ENCODE results near the gene GALNT10.

Gene GALNT10

DNA sequence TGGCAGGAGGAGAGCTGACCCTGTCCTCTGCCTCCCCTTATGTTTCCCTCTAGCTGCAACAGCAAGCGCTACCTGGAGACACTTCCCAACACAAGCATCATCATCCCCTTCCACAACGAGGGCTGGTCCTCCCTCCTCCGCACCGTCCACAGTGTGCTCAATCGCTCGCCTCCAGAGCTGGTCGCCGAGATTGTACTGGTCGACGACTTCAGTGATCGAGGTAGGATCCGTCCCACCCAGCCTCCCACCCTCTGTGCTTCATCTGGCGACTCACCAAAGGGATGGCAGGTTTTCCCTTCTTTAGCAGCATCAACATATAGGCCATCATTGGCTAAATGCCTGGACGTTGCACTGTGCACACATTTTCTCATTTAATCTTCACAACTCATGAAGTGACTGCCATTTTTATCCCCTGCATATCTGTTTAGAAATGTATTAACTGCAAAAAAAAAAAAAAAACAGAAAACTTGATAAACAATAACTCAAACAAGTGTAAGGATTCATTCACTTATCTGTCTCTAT, 139.0 kb downstream of the GALNT10 start:
- FAIRE-seq: no peak

DNA sequence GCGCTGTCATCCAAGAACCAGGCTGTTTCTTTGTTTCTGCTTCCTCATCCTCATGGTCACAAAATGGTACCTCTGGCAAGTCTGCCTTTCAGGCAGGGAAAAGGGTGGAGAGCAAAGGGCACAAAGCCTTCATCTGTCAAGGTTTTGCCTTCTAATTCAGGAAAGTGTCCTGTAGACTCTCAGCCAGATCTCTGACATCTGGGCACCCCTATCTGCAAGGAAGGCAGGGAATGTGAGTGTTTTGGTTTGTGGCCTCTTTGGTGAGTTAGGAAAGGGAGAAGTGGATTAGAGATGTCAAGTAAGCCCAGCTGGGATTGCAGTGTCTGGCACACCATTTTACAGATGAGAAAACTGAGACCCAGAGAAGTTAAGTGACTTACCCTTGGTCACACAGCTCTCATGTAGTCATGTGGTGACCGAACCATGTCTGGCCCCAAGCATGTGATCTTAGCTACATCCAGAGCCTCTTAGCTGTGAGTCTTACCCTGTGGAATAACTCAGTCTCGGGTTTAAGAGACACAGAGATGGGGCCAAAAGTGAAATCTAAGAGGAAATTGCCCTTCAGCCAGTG, 139.6 kb downstream of the GALNT10 start:
- FAIRE-seq: no peak

DNA sequence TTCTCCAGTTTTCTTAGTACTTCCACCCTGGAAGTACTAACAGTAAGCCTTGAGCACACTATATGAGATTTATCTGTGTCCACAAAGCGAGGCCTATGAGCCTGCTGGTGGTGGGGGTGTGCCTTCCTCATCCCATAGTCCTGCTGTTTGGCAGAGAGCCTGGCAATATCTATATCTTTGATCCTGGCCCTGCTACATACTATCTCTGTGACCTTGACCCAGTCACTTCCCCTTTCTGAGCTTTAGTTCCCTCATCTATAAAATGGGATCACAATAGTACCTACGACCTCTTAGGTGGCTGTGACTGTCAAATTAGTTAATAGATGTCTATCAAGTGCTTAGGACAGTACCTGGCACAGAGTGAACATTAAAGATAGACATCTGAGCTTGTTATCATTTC, 140.7 kb downstream of the GALNT10 start:
- no peak for FAIRE-seq

DNA sequence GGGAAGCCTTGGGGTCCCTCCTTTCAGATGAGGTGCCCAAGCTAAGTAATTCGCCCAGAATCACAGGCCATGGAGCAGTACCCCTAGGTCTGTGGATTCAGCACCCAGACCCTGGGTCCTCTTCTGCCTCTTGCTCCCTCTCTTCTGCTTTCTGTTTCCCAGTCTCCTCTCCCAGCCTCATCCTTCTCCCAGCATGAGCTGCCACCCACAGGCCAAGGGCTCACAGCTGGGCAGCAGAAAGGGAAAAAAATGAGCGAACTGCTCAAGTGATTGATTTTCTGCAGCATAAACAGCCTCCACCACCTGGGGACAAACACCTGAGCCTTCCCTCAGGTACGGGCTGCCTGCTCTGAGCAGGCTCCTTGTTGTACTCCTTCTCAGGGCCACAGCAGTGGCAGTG, 141.4 kb downstream of the GALNT10 start:
- FAIRE-seq: no peak

DNA sequence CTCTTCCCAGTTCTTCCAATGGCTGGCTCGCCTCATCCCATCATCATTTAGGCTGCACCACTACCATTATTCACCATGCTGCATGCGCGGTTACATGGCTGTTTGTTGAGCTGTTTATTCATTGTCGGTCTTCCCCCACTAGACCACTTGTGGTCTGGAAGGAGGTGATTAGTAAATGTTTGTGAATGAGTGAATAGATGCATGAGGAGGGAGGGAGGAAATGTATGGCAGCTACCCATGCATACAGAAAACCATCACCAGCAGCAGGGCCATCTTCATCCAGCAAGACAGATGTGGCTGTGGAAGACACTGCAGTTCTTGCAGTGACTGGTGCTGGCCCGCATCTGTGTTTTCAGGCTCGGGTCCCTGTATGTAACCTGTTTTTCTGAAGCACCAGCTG, 141.9 kb downstream of the GALNT10 start:
- no peak for FAIRE-seq

DNA sequence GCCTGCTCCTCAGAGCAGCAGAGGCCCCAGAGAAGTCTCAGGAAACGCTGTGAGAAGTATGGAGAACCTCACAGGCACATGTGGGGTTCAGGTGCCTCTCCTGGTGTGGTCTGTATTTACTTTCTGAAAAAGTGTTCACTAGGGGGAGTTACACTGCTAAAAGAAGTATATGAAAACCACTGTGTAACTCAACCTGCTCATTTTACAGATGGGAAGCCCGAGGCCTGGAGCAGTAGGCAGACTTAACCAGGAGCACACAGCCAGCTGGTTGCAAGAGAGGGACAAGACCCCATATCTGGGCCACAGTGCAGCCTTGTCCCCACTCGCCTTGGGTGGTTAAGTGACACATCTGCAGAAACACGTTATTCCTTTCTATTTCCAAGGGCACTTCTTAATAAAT, 142.5 kb downstream of the GALNT10 start:
- no peak for FAIRE-seq

DNA sequence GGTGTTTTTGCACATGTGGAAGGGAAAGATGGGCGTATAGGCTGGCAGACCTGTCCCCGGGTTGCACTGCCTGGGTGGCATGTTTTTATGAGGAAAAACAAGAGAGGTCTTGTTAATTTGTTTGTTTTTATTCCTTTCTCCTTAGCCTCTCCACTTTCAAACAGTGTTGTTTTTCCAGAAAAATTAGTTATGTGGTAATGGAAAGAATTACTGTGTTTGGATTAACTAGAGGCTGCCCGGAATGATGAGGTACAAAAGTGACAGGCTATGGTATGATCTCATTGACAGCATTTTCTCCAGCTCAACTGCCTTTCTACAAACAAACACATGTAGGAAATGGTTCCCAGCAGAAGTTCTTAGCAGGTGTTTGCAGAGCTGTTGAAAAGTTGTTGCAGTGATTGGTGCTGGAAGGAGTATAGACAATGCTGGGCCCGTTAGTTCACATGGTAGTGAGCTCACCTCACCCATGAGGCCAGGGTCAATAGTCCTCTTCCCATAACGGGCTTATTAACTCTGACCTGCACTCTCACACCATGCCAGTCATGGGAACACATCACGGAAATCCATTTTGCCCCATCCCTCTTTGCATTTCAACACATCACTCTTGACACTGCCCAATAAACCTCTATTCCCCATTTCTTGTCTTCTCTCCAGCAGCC, 144.0 kb downstream of the GALNT10 start:
- no peak for FAIRE-seq

DNA sequence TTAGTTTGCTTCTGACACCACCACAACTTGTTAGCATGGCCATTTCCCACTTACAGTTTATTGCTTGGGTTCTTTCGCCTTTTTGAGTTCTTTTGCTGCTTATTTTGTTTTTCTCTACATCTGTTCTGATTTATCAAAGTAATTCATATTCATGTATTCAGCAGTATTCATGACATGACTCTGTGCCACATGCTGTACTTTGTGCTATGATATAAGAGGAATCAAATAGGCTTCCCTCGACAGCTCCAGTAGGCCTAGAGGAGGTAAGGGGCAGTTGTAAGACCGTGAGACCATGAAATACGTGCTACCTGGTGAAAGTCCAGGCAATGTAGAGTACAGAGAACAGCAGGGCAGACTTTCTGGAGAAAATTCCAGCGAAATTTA, 144.5 kb downstream of the GALNT10 start:
- FAIRE-seq: no peak

DNA sequence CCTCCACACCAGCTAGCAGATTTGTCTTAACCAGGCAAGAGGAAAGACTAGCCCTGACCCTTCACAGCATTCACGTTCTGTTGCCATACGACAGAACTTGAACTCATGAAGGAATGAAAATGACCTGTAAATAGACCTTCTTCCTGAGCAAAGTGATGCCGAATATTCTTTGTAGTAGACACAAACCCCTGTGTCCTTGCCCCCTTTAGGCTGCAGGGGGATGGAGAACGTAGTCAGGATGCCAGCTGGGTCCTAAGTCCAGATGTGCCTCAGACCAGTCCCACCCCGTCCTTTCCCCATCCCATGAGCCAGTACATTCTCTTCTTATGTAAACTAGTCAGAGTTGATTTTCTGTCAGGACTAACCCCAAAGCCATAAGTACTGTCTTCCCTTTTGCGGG, 151.1 kb downstream of the GALNT10 start:
- FAIRE-seq: no peak

DNA sequence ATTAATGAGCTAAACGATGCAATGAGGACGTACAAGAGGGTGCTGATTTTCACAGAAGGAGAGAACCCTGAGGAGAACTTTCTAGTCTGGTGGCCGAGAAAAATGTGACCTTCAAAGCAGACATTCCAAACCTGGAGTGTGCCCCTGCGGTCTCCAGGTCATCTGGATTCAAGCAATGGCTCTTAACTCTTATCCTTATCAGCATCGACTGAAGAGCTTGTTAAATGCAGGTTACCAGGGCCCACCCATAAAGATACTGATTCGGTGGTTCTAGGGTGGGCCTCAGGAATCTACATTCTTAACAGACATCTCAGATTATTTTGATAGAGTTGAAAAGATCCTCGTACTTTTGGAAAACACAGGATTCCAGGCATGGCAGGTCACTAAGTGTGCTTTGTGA, 151.7 kb downstream of the GALNT10 start:
- no peak for FAIRE-seq

DNA sequence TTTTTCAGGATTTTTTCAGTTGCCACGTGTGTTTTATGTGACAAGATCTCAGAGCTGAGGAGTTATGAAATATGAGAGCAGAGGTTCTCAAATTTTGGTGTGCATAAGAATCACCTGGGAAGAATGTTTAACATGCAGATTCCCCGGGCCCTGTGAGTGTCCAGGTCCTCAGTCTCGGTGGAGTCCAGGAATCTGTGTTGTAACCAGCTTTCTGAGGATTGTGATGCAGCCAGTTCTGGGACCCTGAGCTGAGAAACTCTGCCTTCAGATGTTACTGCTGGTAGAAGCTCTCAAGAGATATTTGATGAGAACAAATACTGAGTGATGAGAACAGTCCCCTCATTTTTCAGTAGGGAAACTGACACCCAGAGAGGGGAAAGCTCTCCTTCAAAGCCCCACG, 152.4 kb downstream of the GALNT10 start:
- FAIRE-seq: no peak

DNA sequence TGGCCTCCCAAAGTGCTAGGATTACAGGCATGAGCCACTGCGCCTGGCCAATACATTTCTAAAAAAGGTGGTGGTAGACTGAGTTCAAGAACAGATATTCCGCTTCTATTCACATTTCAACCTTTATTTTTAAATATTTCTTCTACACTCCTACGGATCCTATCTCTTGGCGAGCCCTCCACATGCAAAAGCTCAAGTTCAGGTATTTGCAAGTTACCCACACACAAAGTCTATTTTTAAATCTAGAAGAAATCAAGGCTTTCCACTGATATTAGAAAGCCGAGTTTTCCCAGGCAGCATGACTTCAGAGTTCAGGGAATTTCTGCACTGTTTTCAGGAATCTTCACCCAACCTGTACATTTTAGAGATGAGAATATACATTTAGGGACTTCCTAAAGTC, 153.9 kb downstream of the GALNT10 start:
- no peak for FAIRE-seq

DNA sequence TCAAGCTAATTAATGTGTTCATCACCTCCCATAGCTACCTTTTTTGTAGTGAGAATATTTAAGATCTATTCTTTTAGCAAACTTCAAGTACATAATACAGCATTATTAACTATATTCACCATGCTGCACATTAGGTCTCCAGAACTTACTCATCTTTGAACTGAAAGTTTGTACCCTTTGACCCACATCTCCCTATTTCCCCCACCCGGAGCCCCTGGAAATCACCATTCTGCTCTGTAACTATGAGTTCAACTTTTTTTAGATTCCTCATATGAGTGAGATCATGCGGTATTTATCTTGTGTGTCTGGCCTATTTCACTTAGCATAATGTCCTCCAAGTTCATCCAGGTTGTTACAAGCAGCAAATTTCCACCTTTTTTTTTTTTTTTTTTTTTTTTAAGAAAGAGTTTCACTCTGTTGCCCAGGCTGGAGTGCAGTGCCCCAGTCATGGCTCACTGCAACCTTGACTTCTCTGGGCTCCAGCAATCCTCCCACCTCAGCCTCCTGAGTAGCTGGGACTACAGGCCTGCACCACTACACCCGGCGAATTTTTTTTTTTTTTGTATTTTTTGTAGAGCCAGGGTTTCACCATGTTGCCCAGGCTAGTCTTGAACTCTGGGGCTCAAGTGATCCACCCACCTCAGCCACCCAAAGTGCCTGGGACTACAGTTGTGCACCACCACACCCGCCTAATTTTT, 154.9 kb downstream of the GALNT10 start:
- FAIRE-seq: no peak

DNA sequence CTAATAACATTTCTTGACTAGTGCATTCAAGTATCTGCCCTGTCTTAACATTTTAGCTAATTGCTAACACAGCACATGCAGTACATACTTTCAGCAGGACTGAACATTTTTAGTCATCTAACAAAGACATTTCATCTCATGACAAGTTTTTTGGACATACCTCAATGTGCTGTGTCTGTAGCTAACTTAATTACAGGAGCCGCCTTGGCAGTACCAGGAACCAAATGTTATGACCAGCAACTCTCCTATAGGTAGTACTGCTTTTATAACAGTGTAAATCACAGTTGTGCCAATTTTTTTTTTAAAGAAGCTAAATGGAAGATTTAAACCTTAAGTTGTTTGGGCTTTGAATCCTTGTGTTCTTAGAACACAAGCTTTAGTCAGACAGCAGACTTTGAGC, 155.9 kb downstream of the GALNT10 start:
- FAIRE-seq: no peak

DNA sequence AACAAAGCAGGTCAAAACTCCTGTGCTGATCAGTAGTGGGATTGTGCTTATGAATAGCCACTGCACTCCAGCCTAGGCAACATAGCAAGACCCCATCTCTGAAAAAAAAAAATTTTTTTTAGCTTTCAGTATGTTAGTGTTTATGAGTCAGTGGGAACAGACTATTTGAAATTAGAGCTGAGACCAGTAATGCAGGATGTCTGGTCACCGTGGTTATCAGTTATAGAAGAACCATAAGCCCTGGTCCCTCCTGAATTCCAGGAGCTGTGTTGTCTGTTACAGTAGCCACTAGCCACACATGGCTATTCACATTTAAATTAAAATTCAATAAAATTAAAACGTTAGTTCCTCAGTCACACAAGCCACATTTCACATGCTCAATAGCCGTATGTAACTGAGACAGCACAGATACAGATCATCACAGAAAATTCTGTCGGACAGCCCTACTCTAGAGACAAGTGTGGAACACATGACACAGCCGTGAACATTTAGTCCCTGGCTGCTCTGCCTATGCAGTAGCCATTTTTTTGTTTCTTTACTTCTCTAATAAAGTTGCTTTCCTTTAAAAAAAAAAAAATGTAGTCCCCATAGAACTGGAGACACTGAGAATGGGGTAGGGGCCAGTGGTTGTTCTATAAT, 159.2 kb downstream of the GALNT10 start:
- no peak for FAIRE-seq

DNA sequence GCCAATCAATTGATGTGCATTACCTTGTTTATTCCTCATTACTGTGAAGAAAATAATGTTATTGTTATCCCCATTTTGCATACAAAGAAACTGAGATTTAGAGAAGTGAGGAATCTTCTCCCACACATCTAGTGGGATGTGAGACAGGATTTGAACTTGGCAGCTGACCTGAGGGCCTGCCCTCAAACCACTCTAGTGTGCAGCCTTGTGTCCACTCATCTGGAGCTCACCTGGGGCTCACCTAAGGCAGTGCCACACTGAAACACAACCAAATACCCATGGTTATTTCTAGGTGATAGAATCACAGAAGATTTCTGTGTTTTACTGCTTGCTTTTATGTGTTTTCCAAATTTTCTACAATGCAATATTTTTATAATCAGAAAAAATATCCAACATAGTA, 160.6 kb downstream of the GALNT10 start:
- FAIRE-seq: no peak

DNA sequence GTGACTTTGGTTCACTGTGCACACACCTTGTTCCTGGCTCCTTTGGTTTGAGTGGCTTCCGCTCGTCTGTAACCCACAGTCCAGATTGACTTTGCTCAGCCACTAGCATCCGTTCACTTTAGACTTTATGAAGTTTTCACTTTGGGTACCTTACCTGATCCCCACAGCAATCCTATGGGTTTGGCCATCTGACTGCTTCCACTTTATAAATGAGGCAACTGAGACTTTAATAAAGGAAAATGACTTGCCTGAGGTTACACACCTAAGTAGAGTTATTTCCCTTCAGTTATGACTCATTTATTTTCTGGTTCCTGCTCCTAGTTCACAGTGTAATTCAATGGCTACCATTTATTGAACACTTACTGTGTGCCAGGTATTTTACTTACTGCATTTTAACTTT, 161.0 kb downstream of the GALNT10 start:
- FAIRE-seq: no peak

DNA sequence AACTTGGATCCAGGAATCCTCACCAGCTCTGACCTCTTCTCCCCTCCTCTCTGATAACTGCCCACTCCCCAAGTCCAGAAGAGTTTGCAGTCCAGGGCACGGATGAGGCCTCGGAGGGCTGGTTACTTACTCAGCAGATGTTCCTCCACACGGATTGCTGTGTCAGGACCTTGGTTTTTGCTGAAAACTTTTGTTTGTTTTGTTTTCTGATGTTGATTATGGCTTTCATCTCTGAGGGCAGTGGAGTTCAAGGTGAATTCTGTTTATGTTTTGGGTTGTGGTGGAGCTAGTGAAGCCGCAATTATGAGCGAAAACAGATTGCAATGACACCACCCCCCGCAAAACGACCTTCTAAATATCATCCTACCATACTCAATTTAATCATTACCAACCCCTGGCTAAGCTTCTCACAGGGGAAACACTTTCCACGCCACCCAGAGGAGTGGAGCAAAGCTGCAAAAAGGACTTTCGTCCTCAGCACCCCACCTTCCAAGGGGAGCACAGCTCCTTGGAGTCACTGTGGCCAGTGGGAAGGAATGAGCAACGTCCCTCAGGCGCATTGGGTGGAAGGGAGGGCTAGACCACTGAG, 162.5 kb downstream of the GALNT10 start:
- FAIRE-seq: no peak

DNA sequence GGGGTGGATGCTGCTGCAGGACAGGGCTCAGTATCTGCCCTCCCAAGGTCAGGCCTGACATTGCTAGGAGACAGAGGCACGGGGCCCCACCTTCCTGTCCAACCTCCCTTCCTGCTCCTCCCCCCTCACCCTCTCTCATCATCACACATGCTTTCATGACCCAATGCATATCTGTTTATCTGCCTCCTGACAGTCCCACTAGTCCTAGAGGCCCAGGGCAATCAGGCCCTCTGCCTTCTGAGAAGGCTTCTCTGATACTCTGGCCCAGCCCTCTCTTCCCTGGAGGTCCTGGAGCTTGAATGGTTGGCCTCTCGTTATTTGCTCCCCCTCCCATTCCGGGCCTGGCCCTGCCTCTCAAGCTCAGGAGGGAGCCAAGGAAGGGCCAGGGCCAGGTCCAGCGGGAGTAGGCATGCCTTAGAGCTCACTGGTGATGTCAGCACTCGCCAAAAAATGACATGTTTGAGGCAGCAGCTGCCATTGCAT, 164.6 kb downstream of the GALNT10 start:
- no peak for FAIRE-seq

DNA sequence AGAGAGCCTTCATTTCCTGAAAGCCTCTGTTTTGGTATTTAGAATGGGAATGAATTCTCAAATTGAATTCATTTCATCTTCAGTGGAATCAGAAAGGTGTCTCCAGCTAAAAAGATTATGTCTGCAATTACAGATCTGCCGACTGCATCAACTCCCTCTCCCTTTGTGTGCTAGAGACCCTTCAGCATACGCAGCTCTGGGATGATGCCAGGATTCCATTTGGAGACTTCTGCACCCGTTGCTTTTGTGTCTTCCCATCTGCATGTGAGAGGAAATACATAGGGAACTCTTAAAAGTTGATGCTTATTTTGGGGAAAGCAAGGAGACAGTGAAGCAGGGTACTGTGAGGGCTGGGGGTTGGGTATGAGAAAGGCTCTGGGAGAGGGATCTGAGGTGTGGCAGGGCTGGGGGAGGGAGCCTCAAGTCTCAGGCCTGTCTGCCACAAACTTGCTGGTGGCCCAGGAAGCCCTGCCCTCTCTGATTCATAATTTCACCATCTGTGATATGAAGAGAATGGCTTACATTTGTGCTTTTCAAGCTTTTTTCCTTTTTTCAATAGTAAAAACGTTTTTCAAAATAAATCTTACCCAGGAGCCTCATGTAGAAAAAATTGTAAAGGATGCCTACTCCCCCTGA, 165.6 kb downstream of the GALNT10 start:
- FAIRE-seq: no peak

DNA sequence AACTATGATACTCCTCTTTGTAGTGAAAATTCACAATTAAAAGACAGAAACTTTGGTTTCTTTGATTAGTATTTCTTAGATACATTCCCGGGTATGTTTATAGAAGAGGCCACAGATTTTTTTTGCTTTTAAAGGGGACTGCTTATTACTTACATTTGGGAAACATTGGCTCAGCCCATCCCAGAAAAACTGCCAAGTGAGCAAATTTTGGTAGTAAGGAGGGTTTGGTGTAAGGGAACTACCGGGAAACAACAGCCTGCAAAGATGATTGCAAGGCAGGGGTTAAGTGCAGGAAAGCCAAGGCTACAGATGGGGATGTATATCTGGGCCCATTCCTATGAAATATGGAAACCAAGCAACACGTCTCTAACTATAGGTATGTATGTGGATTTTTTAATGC, 166.4 kb downstream of the GALNT10 start:
- FAIRE-seq: no peak

DNA sequence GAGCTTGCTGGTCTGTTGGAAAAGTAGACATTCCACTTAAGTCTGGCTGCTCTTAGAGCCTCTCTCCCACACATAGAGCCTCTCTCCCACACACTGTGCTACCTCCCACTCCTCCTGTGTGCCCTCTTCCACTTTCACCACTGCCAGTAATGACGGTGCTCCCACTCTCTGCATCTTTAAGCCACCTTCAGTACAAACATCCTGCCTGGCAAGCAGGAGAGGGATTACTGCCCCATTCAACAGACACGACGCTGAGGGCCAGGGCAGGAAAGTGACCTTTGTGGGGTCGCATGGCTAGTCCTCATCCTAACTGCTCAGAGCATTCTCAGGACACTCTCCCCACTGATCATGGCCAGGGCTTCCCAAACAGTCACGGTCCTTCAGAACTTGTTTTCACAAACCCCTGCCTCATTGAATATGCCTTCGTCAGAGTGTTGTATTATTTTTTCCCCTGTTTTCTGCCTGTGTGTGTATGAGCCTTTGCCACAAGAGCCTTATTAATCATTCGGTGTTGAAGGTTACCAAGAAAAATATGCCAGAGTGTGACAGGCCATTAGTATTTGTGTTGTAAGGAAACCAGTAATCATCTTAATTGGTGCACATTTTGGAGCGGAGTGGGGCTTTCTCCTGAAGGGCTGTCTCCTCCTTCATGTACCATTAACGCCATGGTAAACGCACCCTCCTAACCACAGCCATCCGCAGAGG, 168.1 kb downstream of the GALNT10 start:
- no peak for FAIRE-seq

Measured in A204.1 (cell line).